ENCODE data around the gene ZNF554.

DNA sequence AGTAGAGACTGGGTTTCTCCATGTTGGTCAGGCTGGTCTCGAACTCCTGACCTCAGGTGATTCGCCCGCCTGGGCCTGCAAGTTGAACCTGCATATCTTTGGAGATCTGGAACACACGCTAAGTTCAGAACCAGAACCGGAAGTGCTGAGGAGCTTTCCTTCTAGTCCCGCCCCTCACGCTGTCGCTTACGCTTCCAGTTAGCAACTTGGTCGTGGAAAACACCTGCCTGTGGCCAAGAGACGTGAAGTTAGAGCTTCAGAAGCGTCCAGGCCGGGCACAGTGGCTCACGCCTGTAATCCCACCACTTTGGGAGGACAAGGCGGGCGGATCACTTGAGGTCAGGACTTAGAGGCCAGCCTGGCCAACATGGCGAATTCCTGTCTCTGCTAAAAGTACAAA, 66.1 kb downstream of the ZNF554 start:
- TF ChIP-seq, protein P1, sequence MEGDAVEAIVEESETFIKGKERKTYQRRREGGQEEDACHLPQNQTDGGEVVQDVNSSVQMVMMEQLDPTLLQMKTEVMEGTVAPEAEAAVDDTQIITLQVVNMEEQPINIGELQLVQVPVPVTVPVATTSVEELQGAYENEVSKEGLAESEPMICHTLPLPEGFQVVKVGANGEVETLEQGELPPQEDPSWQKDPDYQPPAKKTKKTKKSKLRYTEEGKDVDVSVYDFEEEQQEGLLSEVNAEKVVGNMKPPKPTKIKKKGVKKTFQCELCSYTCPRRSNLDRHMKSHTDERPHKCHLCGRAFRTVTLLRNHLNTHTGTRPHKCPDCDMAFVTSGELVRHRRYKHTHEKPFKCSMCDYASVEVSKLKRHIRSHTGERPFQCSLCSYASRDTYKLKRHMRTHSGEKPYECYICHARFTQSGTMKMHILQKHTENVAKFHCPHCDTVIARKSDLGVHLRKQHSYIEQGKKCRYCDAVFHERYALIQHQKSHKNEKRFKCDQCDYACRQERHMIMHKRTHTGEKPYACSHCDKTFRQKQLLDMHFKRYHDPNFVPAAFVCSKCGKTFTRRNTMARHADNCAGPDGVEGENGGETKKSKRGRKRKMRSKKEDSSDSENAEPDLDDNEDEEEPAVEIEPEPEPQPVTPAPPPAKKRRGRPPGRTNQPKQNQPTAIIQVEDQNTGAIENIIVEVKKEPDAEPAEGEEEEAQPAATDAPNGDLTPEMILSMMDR (IDR thresholded peaks at IDR 0.05; ENCODE audit: poor library complexity), result no peak
- TF ChIP-seq EZH2 (IDR thresholded peaks at IDR 0.05; ENCODE audit: borderline replicate concordance) (no peak), EZH2phosphoT487 (IDR thresholded peaks at IDR 0.05; ENCODE audit: low read depth, severe bottlenecking, unreplicated experiment) (no peak)

All from hepatocyte (in vitro differentiated cells).